GM19238 (cell line): Measurements from ENCODE around the gene MRPL46.
"Not testable (repeated sequence)": the region's sequence is repeated elsewhere in the genome, so short reads cannot be mapped to it uniquely, and the experiment has no call there.

ENCODE experiments used
- DNase-seq: peaks from one replicate; pipeline ENCODE4 v3.0.0; 2011; ENCODE audit warnings: low spot score; ENCODE audit not compliant: insufficient read length

The MRPL46 gene

GRCh38 chr15:88447206-88447605 lies 20.0 kb downstream of the MRPL46 start:
- no peak for DNase-seq

- no peak for DNase-seq
These were observed 26.0 kb downstream of the MRPL46 start for GRCh38 chr15:88441076-88441730.

GRCh38 chr15:88440021-88440420 lies 27.2 kb downstream of the MRPL46 start:
- no peak for DNase-seq

GRCh38 chr15:88438181-88438580 lies 29.0 kb downstream of the MRPL46 start:
- DNase-seq, result no peak

GRCh38 chr15:88434106-88434505 lies 33.1 kb downstream of the MRPL46 start:
- not testable (repeated sequence) for DNase-seq

- no peak for DNase-seq
These were observed 34.0 kb downstream of the MRPL46 start for GRCh38 chr15:88433046-88433685.

GRCh38 chr15:88431441-88431840 lies 35.7 kb downstream of the MRPL46 start:
- DNase-seq, result no peak

- no peak for DNase-seq
These were observed 37.1 kb downstream of the MRPL46 start for GRCh38 chr15:88430051-88430450.

GRCh38 chr15:88428805-88429605 lies 38.2 kb downstream of the MRPL46 start:
- DNase-seq, result no peak

GRCh38 chr15:88428053-88428452 lies 39.1 kb downstream of the MRPL46 start:
- no peak for DNase-seq

- DNase-seq, result no peak
These were observed 40.9 kb downstream of the MRPL46 start for GRCh38 chr15:88426304-88426703.

- DNase-seq, result no peak
These were observed 43.9 kb downstream of the MRPL46 start for GRCh38 chr15:88423331-88423730.

- no peak for DNase-seq
These were observed 47.4 kb downstream of the MRPL46 start for GRCh38 chr15:88419830-88420229.
